ENCODE results near the gene ARHGAP26.

ARHGAP26 gene

DNA sequence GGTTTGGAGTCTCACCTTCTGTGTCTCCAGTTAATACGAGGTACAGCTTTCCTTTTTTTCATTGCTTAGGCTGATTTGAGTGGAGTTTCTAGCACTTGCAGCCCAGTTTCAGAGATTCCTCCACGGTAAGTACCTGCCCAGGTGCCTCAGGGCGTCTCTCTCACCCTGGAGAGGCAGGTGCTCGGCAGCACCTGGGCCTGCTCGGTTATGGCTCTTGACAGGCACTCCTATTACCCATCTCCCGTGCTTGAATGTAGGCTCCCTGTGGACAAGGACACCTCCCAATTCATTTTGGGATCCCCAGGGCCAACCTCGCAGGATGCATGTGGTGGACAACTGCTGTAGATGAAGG lies 489.1 kb downstream of the ARHGAP26 start:
- TF ChIP-seq, protein P1, sequence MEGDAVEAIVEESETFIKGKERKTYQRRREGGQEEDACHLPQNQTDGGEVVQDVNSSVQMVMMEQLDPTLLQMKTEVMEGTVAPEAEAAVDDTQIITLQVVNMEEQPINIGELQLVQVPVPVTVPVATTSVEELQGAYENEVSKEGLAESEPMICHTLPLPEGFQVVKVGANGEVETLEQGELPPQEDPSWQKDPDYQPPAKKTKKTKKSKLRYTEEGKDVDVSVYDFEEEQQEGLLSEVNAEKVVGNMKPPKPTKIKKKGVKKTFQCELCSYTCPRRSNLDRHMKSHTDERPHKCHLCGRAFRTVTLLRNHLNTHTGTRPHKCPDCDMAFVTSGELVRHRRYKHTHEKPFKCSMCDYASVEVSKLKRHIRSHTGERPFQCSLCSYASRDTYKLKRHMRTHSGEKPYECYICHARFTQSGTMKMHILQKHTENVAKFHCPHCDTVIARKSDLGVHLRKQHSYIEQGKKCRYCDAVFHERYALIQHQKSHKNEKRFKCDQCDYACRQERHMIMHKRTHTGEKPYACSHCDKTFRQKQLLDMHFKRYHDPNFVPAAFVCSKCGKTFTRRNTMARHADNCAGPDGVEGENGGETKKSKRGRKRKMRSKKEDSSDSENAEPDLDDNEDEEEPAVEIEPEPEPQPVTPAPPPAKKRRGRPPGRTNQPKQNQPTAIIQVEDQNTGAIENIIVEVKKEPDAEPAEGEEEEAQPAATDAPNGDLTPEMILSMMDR (IDR thresholded peaks at IDR 0.05) = no peak

DNA sequence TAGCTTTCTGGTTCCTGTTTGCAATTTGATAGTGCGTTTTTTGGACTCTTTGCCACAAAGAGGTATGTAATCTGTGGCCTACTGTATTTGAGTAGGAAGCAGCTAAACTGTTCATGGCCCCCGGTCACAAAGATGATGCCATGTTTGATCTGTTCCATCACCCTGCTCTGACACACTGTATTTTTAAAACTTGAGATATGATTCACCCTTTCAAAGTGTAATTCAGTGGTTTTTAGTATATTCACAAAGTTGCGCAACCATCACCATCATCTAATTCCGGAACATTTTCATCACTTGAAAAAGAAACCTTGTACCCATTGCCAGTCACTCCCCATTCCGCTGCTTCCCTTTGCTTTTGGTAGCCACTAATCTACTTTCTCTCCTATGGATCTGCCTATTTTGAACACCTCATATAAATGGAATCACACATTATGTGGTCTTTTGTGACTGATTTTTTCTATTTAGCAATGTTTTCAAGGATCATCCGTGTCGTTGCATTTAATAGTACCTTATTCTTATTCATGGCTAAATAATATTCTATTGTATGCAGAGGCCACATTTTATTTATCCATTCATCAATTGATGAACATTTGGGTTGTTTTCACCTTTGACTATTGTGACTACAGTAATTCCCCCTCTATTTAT lies 491.7 kb downstream of the ARHGAP26 start:
- TF ChIP-seq, protein P1 (IDR thresholded peaks at IDR 0.05) = no peak

- TF ChIP-seq, protein P1 (IDR thresholded peaks at IDR 0.05) = no peak
Measured at GRCh38 chr5:143262393-143263174, 492.4 kb downstream of the ARHGAP26 start.

GRCh38 chr5:143263272-143263810 lies 493.2 kb downstream of the ARHGAP26 start:
- TF ChIP-seq, protein P1 (IDR thresholded peaks at IDR 0.05) = no peak

DNA sequence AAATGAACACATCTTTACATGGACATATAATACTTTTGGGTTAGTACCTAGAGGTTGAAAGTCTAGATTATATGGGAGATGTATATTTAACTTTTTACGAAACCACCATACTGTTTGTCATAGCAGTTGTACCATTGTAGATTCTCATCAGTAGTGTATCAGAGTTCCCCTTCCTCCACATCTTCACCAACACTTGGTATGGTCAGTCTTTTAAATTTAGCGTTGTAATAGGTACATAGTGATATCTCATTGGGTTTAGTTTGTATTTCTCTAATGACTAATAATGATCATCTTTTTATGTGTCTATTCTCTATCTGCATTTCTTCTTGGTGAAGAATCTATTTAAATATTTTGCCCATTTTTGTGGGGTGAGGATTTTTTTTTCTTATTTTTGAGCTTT lies 495.8 kb downstream of the ARHGAP26 start:
- TF ChIP-seq, protein P1 (IDR thresholded peaks at IDR 0.05) = no peak

- TF ChIP-seq, protein P1 (IDR thresholded peaks at IDR 0.05) = no peak
Measured at GRCh38 chr5:143267186-143267585, 497.0 kb downstream of the ARHGAP26 start.

GRCh38 chr5:143268388-143268787 lies 498.2 kb downstream of the ARHGAP26 start:
- TF ChIP-seq, protein P1 (IDR thresholded peaks at IDR 0.05) = no peak
